SHP77 (cell line): ENCODE measurements around the gene E2F7.
"Not testable (repeated sequence)": the region's sequence is repeated elsewhere in the genome, so short reads cannot be mapped to it uniquely, and the experiment has no call there.

Experiments used
- DNase-seq, 2 experiments: peaks; one replicate each; lab custom pipeline; 2025; lab: John Stamatoyannopoulos, UW

Gene E2F7, protein sequence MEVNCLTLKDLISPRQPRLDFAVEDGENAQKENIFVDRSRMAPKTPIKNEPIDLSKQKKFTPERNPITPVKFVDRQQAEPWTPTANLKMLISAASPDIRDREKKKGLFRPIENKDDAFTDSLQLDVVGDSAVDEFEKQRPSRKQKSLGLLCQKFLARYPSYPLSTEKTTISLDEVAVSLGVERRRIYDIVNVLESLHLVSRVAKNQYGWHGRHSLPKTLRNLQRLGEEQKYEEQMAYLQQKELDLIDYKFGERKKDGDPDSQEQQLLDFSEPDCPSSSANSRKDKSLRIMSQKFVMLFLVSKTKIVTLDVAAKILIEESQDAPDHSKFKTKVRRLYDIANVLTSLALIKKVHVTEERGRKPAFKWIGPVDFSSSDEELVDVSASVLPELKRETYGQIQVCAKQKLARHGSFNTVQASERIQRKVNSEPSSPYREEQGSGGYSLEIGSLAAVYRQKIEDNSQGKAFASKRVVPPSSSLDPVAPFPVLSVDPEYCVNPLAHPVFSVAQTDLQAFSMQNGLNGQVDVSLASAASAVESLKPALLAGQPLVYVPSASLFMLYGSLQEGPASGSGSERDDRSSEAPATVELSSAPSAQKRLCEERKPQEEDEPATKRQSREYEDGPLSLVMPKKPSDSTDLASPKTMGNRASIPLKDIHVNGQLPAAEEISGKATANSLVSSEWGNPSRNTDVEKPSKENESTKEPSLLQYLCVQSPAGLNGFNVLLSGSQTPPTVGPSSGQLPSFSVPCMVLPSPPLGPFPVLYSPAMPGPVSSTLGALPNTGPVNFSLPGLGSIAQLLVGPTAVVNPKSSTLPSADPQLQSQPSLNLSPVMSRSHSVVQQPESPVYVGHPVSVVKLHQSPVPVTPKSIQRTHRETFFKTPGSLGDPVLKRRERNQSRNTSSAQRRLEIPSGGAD

GRCh38 chr12:77065361-77066204 lies at the start of gene E2F7:
E2F7 (minus strand) TSS chr12:77065569; CDS start chr12:77064635, 934 bp downstream.
- DNase-seq, result peak; percentile 91 to 92

DNA sequence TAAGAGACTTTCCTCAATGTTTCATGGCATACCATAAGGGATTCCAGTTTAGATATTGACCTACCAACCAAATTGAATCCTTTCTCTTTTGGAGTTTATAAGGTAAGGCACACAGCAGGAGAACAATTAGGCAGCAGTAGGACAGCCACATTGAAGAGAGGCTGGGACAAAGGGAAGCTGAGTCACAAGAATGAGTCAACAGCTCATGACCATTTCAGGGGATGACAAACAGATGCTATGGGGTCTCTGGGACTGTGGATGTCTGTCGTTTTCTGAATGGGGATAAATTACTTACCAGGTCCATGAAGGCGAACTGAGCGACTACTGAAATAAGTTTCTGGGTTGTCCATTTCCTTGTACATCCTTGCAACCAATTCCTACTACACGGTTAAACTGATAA lies 48.6 kb upstream of the E2F7 start:
- DNase-seq, result no peak

DNA sequence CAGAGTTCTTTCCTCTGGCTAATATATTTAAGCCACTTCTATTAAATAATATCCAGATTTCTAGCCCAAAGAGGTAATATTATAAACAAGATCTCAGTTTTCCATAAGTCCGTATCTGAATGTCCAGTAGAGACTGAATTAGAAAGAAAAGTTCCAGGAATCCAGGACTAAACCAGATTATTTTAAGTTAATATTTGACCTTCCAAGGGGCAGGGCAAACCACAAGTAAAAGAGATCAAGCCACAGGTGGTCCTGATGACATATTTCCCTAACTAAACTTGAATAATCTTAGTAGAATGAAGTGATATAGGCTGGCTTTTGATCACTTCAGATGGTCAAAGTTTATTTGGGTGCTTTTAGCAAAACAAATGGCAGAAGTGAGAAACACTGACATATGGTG lies 43.3 kb upstream of the E2F7 start:
- DNase-seq, result no peak

DNA sequence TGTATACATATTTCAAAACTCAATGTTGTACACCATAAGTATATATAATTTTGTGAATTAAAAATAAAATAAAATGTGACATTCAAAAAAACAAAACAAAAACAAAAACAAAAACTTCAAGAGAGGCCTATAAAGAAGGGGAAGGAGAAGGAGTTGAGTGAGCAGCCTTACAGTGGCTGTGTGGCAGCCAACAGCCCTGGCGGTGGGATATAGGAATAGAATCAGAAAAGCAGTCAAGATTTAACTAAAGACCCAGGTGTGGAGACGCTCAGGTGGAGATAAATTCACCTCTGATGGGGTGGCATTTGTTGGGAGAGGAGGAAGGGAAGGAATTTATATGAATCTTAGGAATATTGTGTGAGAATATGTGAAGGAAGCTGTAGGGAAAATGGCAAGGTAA lies 41.8 kb upstream of the E2F7 start:
- DNase-seq, result no peak

GRCh38 chr12:77104792-77105191 lies 39.4 kb upstream of the E2F7 start:
- DNase-seq, result no peak

- no peak for DNase-seq
Observed at GRCh38 chr12:77104286-77104685, 38.9 kb upstream of the E2F7 start.

DNA sequence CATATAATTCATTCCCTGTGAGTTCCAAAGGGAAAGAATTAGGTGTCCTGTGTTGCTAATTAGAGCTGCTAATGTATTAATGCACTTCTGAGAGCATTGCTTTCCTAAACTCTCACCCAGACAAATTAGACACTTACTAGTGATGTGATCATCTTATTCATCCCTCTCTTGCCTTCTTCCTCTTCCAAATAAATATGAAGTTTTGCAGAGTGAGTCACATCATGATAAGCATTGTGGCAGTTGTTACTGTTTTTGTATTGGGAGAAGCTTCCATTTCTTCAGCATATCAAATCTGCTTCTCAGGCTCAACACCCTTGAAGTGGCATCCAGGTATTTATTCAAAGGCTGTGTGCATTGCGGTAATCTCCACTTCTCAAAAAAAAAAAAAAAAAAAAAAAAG lies 37.3 kb upstream of the E2F7 start:
- DNase-seq, result no peak

- DNase-seq, result no peak
Observed at GRCh38 chr12:77102123-77102522, 36.8 kb upstream of the E2F7 start.

DNA sequence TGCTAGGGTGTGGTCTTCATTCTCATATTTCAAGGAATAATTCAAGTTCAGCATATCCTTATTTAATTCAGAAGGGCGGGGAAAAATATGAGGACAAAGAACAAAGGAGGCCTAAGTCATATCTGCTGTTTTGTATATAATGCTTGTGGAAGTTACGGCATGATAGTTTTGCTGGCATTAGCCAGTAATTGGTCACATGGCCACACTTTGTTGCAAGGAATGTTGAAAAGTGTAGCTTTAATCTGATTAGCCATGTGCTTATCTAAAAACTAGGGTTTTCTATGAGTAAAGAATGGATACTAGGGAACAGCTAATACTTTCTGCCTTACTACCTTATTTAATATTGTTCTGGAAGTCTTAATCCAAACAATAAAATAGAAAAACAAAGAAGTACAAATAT lies 34.4 kb upstream of the E2F7 start:
- no peak for DNase-seq

DNA sequence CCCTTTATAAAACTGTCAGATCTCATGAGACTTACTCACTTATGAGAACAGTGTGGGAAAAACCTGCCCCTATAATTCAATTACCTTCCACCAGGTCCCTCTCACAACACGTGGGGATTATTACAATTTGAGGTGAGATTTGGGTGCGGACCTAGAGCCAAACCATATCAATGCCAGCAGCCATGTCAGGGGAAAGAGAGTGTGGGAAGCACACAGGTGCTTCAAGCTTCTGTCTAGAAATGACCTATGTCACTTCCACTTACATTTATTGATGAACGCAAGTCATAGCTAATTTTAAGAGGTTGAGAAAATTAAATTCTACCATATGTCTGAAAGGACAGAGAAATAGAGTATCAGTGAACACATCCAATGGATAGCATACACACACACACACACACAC lies 32.5 kb upstream of the E2F7 start:
- no peak for DNase-seq

GRCh38 chr12:77092227-77092626 lies 26.9 kb upstream of the E2F7 start:
- DNase-seq, result not testable (repeated sequence)

- DNase-seq, result no peak
Observed at GRCh38 chr12:77089686-77090220, 24.4 kb upstream of the E2F7 start.

- no peak for DNase-seq
Observed at GRCh38 chr12:77087427-77087826, 22.1 kb upstream of the E2F7 start.

- DNase-seq, result no peak
Observed at GRCh38 chr12:77082021-77082420, 16.7 kb upstream of the E2F7 start.

GRCh38 chr12:77079631-77080030 lies 14.3 kb upstream of the E2F7 start:
- no peak for DNase-seq

DNA sequence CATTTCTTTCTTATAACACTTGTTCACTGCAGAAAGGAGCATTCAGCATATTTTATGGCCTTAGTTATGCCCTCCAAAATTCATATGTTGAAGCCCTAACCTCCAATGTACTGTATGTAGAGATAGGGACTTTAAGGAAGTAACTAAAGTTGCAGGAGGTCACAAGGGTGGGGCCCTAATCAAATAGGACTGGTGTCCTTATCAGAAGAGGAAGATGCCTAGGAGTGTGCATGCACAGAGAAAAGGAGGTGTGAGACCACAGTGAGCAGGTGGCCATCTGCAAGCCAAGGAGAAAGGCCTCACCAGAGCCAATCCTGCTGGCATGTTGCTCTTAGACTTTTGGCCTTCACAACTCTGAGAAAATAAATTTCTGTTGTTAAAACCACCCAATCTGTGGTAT lies 12.9 kb upstream of the E2F7 start:
- no peak for DNase-seq

DNA sequence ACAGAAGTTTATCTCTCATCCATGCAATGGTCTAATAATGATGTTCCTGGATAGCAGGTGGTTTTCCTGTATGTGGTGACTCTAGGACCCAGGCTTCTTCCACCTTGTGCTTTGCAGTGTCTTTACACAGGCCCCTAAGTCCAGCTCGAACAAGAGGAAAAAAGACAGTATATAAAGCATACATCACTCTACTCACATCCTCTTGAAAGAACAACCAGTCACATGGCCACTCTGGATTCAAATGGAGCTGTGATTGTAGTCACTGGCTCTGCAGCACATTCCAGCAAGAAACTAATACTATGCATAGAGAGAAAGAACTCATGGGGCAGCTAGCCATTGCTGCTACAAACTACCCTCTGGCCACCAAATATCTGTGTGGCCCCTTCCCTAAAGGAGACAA lies 11.5 kb upstream of the E2F7 start:
- DNase-seq, result no peak

DNA sequence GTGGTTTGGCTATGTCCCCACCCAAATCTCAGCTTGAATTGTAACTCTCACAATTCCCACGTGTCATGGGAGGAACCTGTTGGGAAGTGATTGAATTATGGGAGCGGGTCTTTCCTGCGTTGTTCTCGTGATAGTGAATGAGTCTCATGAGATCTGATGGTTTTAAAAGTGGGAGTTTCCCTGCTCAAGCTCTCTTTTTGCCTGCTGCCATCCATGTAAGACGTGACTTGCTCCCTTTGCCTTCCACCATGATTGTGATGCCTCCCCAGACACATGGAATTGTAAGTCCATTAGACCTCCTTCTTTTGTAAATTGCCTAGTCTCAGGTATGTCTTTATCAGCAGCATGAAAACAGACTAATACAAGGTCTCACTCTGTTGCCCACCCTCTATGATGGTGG lies 8.5 kb upstream of the E2F7 start:
- not testable (repeated sequence) for DNase-seq

- no peak for DNase-seq
Observed at GRCh38 chr12:77072833-77073495, 7.6 kb upstream of the E2F7 start.

- DNase-seq, result no peak
Observed at GRCh38 chr12:77070800-77071449, 5.6 kb upstream of the E2F7 start.

- no peak for DNase-seq
Observed at GRCh38 chr12:77070382-77070781, 5.0 kb upstream of the E2F7 start.
